H1 (cell line): Measurements from ENCODE around the gene PPFIBP2. TPM values are rescaled to one million over a fixed set of nuclear protein-coding genes. Genes with fewer than 3 reads are reported as not detected.

Experiments
- CTCF ChIA-PET: fragments of 300-600 bp; sonication (Branson Sonifier 250); formaldehyde crosslinking; loops from one replicate; lab custom pipeline; 2021; ENCODE audit not compliant: partially characterized antibody; lab: Charles Lee
- POLR2A ChIA-PET: fragments of 300-600 bp; sonication (Branson Sonifier 250); formaldehyde crosslinking; loops from one replicate; lab custom pipeline; 2021; ENCODE audit warnings: inconsistent platforms; ENCODE audit not compliant: partially characterized antibody; lab: Charles Lee
- DNase-seq, 2 experiments: peaks; one replicate each; pipeline versions ENCODE4 v3.0.0 to v3.0.0-alpha.2; 2010 to 2022; ENCODE audit warnings: low spot score in 2 of 2, low read depth in 1 of 2, mixed read lengths in 1 of 2
- FAIRE-seq: peaks from 2 replicates; lab custom pipeline; 2011; peaks lifted over from hg19 to GRCh38; lab: Jason Lieb, UNC
- H2AFZ ChIP-seq: 2 replicates; pipeline ENCODE4 v1.8.1; 2012; ENCODE audit warnings: low read length, inconsistent platforms
- H2AK5ac ChIP-seq: 2 replicates; pipeline ENCODE4 v1.6.1; 2013; ENCODE audit warnings: low read depth, low read length
- H2BK120ac ChIP-seq: replicated peaks from 2 replicates; pipeline ENCODE3; 2013; ENCODE audit warnings: low read depth, low read length, inconsistent platforms
- H2BK12ac ChIP-seq: 2 replicates; pipeline ENCODE4 v1.6.1; 2013; ENCODE audit warnings: low read depth, low read length
- H2BK15ac ChIP-seq: 2 replicates; pipeline ENCODE4 v1.6.1; 2013; ENCODE audit warnings: low read length
- H2BK20ac ChIP-seq: 2 replicates; pipeline ENCODE4 v1.6.1; 2013; ENCODE audit warnings: low read length
- H2BK5ac ChIP-seq: 2 replicates; pipeline ENCODE4 v1.6.1; 2013; ENCODE audit warnings: low read depth, low read length
- H3K14ac ChIP-seq: 2 replicates; pipeline ENCODE4 v1.6.1; 2013; ENCODE audit warnings: inconsistent platforms; ENCODE audit not compliant: insufficient read length
- H3K18ac ChIP-seq: 2 replicates; pipeline ENCODE4 v1.6.1; 2013; ENCODE audit warnings: low read length; ENCODE audit errors: extremely low read depth
- H3K23ac ChIP-seq: 2 replicates; pipeline ENCODE4 v1.6.1; 2013; ENCODE audit warnings: inconsistent platforms; ENCODE audit not compliant: insufficient read length
- H3K23me2 ChIP-seq: 2 replicates; pipeline ENCODE4 v1.6.1; 2013; ENCODE audit warnings: low read depth, low read length
- H3K27ac ChIP-seq: 2 replicates; pipeline ENCODE4 v1.6.1; 2011; ENCODE audit warnings: low read depth, low read length, inconsistent platforms
- H3K27me3 ChIP-seq, 4 experiments: replicated peaks in 1 of 4; 1 replicate in 1 of 4; 2 replicates in 3 of 4; pipeline versions ENCODE4 v1.6.1 to v1.8.1; 2011 to 2013; ENCODE audit warnings: low read length in 3 of 4, mild to moderate bottlenecking in 3 of 4, inconsistent platforms in 2 of 4, mixed read lengths in 2 of 4, moderate library complexity in 1 of 4; ENCODE audit not compliant: control insufficient read depth in 3 of 4, insufficient read depth in 3 of 4; ENCODE audit errors: extremely low read depth in 1 of 4
- H3K36me3 ChIP-seq, 4 experiments: 2 replicates each; pipeline versions ENCODE4 v1.6.1 to v1.8.1; 2011 to 2013; ENCODE audit warnings: mild to moderate bottlenecking in 4 of 4, low read length in 3 of 4, moderate library complexity in 2 of 4, control low read depth in 1 of 4, inconsistent platforms in 1 of 4; ENCODE audit not compliant: insufficient read depth in 4 of 4, control insufficient read depth in 2 of 4
- H3K4ac ChIP-seq: replicated peaks from 2 replicates; pipeline ENCODE3; 2013; ENCODE audit warnings: low read length, low read depth, mixed read lengths, inconsistent platforms; ENCODE audit not compliant: insufficient read length
- H3K4me1 ChIP-seq, 4 experiments: replicated peaks in 1 of 4; 1 replicate in 1 of 4; 2 replicates in 3 of 4; pipeline versions ENCODE4 v1.6.1 to v1.8.1; 2011 to 2013; ENCODE audit warnings: low read length in 3 of 4, inconsistent platforms in 2 of 4, mixed read lengths in 1 of 4; ENCODE audit not compliant: insufficient read depth in 4 of 4, control insufficient read depth in 3 of 4
- H3K4me2 ChIP-seq, 2 experiments: 2 replicates each; pipeline versions ENCODE4 v1.6.1 to v1.8.1; 2011 to 2013; ENCODE audit warnings: low read depth in 2 of 2, low read length in 2 of 2, control low read depth in 1 of 2, inconsistent platforms in 1 of 2, mild to moderate bottlenecking in 1 of 2; ENCODE audit not compliant: insufficient read depth in 1 of 2
- H3K4me3 ChIP-seq, 4 experiments: fragments of 200-600, 300-600 bp in 1 of 4; sonication (generic), shearing (Covaris generic), sonication (Bioruptor Twin) in 1 of 4; 2 replicates each; pipeline versions ENCODE4 v1.5.1 to v1.8.1; 2011 to 2016; ENCODE audit warnings: low read length in 4 of 4, low read depth in 3 of 4, control low read depth in 2 of 4, inconsistent platforms in 2 of 4, mild to moderate bottlenecking in 2 of 4, mixed read lengths in 1 of 4, moderate library complexity in 1 of 4; ENCODE audit not compliant: insufficient read depth in 2 of 4; ENCODE audit errors: extremely low read depth in 1 of 4
- H3K56ac ChIP-seq: replicated peaks from 2 replicates; pipeline ENCODE3; 2013; ENCODE audit warnings: low read depth, mild to moderate bottlenecking, mixed read lengths, low read length, inconsistent platforms; ENCODE audit not compliant: insufficient read length
- H3K79me1 ChIP-seq: 2 replicates; pipeline ENCODE4 v1.6.1; 2013; ENCODE audit warnings: low read depth, low read length, control low read depth
- H3K79me2 ChIP-seq, 2 experiments: 2 replicates each; pipeline versions ENCODE4 v1.6.1 to v1.8.1; 2012 to 2013; ENCODE audit warnings: low read length in 2 of 2, mild to moderate bottlenecking in 2 of 2, inconsistent platforms in 1 of 2; ENCODE audit not compliant: insufficient read depth in 2 of 2, control insufficient read depth in 1 of 2
- H3K9ac ChIP-seq, 4 experiments: replicated peaks in 1 of 4; 1 replicate in 1 of 4; 2 replicates in 3 of 4; pipeline versions ENCODE4 v1.6.1 to v1.8.1; 2011 to 2013; ENCODE audit warnings: low read depth in 3 of 4, low read length in 3 of 4, control low read depth in 2 of 4, mild to moderate bottlenecking in 2 of 4, moderate library complexity in 2 of 4, inconsistent platforms in 1 of 4; ENCODE audit errors: extremely low read depth in 1 of 4
- H3K9me3 ChIP-seq, 2 experiments: 2 replicates each; pipeline versions ENCODE4 v1.6.1 to v1.8.1; 2012 to 2013; ENCODE audit warnings: mild to moderate bottlenecking in 2 of 2, moderate library complexity in 2 of 2, control low read depth in 1 of 2, inconsistent platforms in 1 of 2, low read depth in 1 of 2, low read length in 1 of 2, mixed read lengths in 1 of 2; ENCODE audit not compliant: insufficient read depth in 2 of 2
- H4K20me1 ChIP-seq, 2 experiments: replicated peaks in 1 of 2; 2 replicates each; pipeline versions ENCODE3 to v1.8.1; 2011 to 2013; ENCODE audit warnings: inconsistent platforms in 2 of 2, low read length in 2 of 2, mild to moderate bottlenecking in 1 of 2; ENCODE audit not compliant: insufficient read depth in 2 of 2, control insufficient read depth in 1 of 2
- H4K5ac ChIP-seq: 2 replicates; pipeline ENCODE4 v1.6.1; 2013; ENCODE audit warnings: low read length, low read depth, mixed read lengths, inconsistent platforms; ENCODE audit not compliant: insufficient read length
- H4K8ac ChIP-seq: 2 replicates; pipeline ENCODE4 v1.8.0; 2013; ENCODE audit warnings: mild to moderate bottlenecking, moderate library complexity, low read length, inconsistent platforms; ENCODE audit not compliant: insufficient read depth; ENCODE audit errors: extremely low read depth
- H4K91ac ChIP-seq: replicated peaks from 2 replicates; pipeline ENCODE3; 2013; ENCODE audit warnings: low read length, mixed read lengths, inconsistent platforms; ENCODE audit not compliant: insufficient read length
- KDM5A ChIP-seq: fragments of 200-600 bp; IDR thresholded peaks from 2 replicates; pipeline ENCODE4 v1.7.1; 2012; ENCODE audit warnings: mild to moderate bottlenecking, low read length, inconsistent platforms, mixed read lengths
- PHF8 ChIP-seq: fragments of 200-600 bp; sonication (generic); conservative IDR thresholded peaks from 2 replicates; pipeline ENCODE4 v1.7.1; 2012; ENCODE audit warnings: low read depth, mild to moderate bottlenecking, inconsistent platforms, low read length, moderate library complexity
- POLR2A ChIP-seq, 2 experiments: IDR thresholded peaks; 1 replicate in 1 of 2; 2 replicates in 1 of 2; pipeline ENCODE4 v1.6.1; 2011; ENCODE audit warnings: low read depth in 2 of 2, low read length in 2 of 2, mild to moderate bottlenecking in 2 of 2; ENCODE audit errors: control extremely low read depth in 1 of 2
- SIN3A ChIP-seq, 2 experiments: IDR thresholded peaks in 1 of 2; conservative IDR thresholded peaks in 1 of 2; 2 replicates each; pipeline ENCODE4 v1.6.1; 2011 to 2012; ENCODE audit warnings: low read length in 2 of 2, improper control_type of control experiment in 1 of 2, low read depth in 1 of 2, mild to moderate bottlenecking in 1 of 2
- TAF1 ChIP-seq: IDR thresholded peaks from 2 replicates; pipeline ENCODE4 v1.6.1; 2011; ENCODE audit warnings: mild to moderate bottlenecking, low read depth, low read length
- TCF12 ChIP-seq: IDR thresholded peaks from 2 replicates; pipeline ENCODE4 v1.6.1; 2011; ENCODE audit warnings: low read depth, mild to moderate bottlenecking, low read length
- WGBS, 2 experiments: shearing (Covaris generic) in 1 of 2; methylation state at CpG; one replicate each; pipeline versions ENCODE4 v1.1.6 to v1.1.7; 2013 to 2015; ENCODE audit warnings: low lambda C conversion rate in 2 of 2, mixed read lengths in 2 of 2, inconsistent platforms in 1 of 2, low coverage in 1 of 2, missing lambda C conversion rate in 1 of 2; ENCODE audit not compliant: insufficient replicate concordance in 2 of 2, insufficient coverage in 1 of 2, insufficient read length in 1 of 2; ENCODE audit errors: extremely low coverage in 1 of 2, missing lambda C conversion rate in 1 of 2; 5-methylcytosine and 5-hydroxymethylcytosine counted together
- polyA plus RNA-seq, 7 experiments: library from polyadenylated mRNA; depleted of rRNA in 3 of 7; stranded (reverse) in 5 of 7; unstranded in 2 of 7; fragments of >200 nt in 5 of 7; fragments of 200-250 nt in 2 of 7; gene quantifications; 1 replicate in 5 of 7; 2 replicates in 1 of 7; 4 replicates in 1 of 7; pipeline versions ENCODE4 v1.2.1 to v1.2.3, GENCODE V29; 2011 to 2013; ENCODE audit warnings: missing spikeins in 2 of 7, mixed read lengths in 2 of 7
- total RNA-seq: library from RNA; stranded (reverse); fragmentation: NEBNext Ultra II Directional; extraction: Animal tissue kit (Norgen Biotek cat#: 25700); gene quantifications from 2 replicates; pipeline ENCODE4 v1.2.1, GENCODE V29; 2021
- TF ChIP-seq, protein P1 (sequence below): IDR thresholded peaks from 2 replicates; pipeline ENCODE4 v1.6.1; 2012; ENCODE audit warnings: low read length, inconsistent platforms

Gene PPFIBP2
- total and polyA plus RNA-seq, 2 of the 8 experiments (the other 6 are each of a cell fraction or from before 2014, with no cell fraction given) = 5.5 to 9.8 TPM

DNA sequence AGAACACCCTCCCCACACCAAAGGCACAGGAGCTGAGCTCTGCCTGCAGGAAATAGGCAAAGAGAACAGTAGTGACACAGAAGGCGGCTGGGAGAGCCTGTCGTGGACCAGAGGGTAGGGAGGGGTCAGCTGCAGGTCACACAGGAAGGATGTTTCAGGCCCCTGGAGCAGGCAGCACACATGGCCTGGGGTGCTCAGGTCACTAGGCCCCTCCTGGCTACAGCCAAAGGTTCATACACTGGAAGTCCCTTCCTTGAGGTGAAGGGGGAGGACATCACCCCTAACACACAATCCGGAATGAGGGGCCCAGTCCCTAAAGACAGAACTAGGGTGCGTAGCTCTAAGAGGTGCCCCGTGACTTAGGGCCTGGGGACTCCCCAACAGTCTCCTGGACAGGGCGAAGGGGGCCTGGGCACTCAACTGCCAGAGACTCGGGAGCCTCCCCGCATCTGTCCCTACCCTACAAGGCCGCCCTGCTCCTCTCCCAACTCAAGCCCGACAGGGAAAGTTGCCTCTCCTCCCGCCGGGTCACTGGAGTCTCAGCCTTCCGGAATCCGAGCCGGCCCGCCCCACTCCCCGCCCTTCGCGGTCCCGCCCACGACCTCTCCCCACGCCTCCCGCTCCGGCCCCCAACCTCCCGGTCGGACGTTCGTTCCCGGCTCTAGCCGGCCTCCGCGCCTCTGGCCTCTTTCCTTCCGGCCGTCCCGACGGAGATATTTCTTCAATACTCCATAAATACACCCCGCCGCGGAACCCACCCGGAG lies 159.3 kb downstream of the PPFIBP2 start, which contains the start of gene CYB5R2:
Gene CYB5R2 (minus strand): TSS at position 541 of the 764 bp plus-strand sequence. CDS start 675 bp downstream, outside the sequence.
- Histone ChIP-seq H3K23me2 (peaks cover 16% of the 10 kb centered on the region; the same call in 1 of the 2 replicates), H3K4me3 (peak within 1 kb of the TSS; percentile 59 to 94 (median 66)), H3K4ac (peak within 1 kb of the TSS; percentile 66), H2BK20ac (no peak within 1 kb of the TSS), H3K23ac (no peak within 1 kb of the TSS), H2AK5ac (peak within 1 kb of the TSS; percentile 32; the same call in 1 of the 2 replicates), H3K14ac (peak within 1 kb of the TSS; percentile 8), H2BK5ac (peak within 1 kb of the TSS; percentile 78), H2BK12ac (peak within 1 kb of the TSS; percentile 90; the same call in 1 of the 2 replicates), H3K79me1 (peaks cover 2% of the 10 kb centered on the region; the same call in 1 of the 2 replicates), H3K27me3 (no peaks in the 10 kb centered on the region), H3K9ac (peak within 1 kb of the TSS; percentile 41 to 84 (median 68)), H3K36me3 (peaks cover 9 to 17% (median 10%) of the 10 kb centered on the region in 4 experiments; a peak in 6 of 8 replicates), H4K8ac (peak within 1 kb of the TSS; percentile 97; the same call in 1 of the 2 replicates), H3K27ac (peak within 1 kb of the TSS; percentile 73; the same call in 1 of the 2 replicates), H3K4me1 (peaks cover 0 to 10% (median 4%) of the 10 kb centered on the region in 4 experiments; a peak in 4 of 7 replicates), H3K18ac (peak within 1 kb of the TSS; percentile 90), H3K79me2 (no peaks in the 10 kb centered on the region), H4K5ac (peak within 1 kb of the TSS; percentile 95), H2AFZ (peak within 1 kb of the TSS; percentile 68), H3K4me2 (peak within 1 kb of the TSS; percentile 90 to 92), H3K56ac (peak within 1 kb of the TSS; percentile 73), H4K91ac (peak within 1 kb of the TSS; percentile 68), H3K9me3 (no peaks in the 10 kb centered on the region), H2BK120ac (no peak within 1 kb of the TSS), H4K20me1 (no peaks in the 10 kb centered on the region), H2BK15ac (peak within 1 kb of the TSS; percentile 61; the same call in 1 of the 2 replicates)
- FAIRE-seq = no peak
- peak in 1 of 2 experiments; percentile 79 for DNase-seq
- CTCF ChIA-PET = interaction anchor here (0.8 to 1.9 kb wide), 8 partner anchors 15 to 231 kb away, joined by 3 to 9 read pairs (median 3); no protein-coding TSS in a partner anchor
- POLR2A ChIA-PET = interaction anchor here (0.8 to 2.2 kb wide), 10 partner anchors 8 to 101 kb away, joined by 3 to 14 read pairs (median 4); no protein-coding TSS in a partner anchor
- WGBS, 2 experiments = 37% methylated on average over 5 of the region's 40 CpGs; no CpG with 5 or more reads in 1 of the 2 experiments
- TF ChIP-seq POLR2A (IDR thresholded peaks at IDR 0.05; ENCODE audit: control extremely low read depth in 1 of 2, low read depth in 2 of 2, low read length in 2 of 2) = peak in 1 of 2 experiments; percentile 65; a peak in 2 of 3 replicates
- no peak for TF ChIP-seq SIN3A (conservative IDR thresholded peaks at IDR 0.05 in 1 of 2, IDR thresholded peaks at IDR 0.05 in 1 of 2; ENCODE audit: low read depth in 1 of 2, low read length in 2 of 2)
- TF ChIP-seq PHF8 = peak; percentile 69; the same call in 1 of the 2 replicates
- 0 out of 2 replicates have a peak, but pooled peaks have one; percentile 25 for TF ChIP-seq TAF1
- TF ChIP-seq, protein P1, sequence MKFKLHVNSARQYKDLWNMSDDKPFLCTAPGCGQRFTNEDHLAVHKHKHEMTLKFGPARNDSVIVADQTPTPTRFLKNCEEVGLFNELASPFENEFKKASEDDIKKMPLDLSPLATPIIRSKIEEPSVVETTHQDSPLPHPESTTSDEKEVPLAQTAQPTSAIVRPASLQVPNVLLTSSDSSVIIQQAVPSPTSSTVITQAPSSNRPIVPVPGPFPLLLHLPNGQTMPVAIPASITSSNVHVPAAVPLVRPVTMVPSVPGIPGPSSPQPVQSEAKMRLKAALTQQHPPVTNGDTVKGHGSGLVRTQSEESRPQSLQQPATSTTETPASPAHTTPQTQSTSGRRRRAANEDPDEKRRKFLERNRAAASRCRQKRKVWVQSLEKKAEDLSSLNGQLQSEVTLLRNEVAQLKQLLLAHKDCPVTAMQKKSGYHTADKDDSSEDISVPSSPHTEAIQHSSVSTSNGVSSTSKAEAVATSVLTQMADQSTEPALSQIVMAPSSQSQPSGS = no peak
- TF ChIP-seq TCF12 = no peak
- no peak for TF ChIP-seq KDM5A
